Neutrophil (primary cell): ENCODE data around the gene SNTG2.
"Not testable (repeated sequence)": the region's sequence is repeated elsewhere in the genome, so short reads cannot be mapped to it uniquely, and the experiment has no call there.

Experiments
- H3K27ac ChIP-seq: fragments of 200-600 bp; sonication (generic); 2 replicates; pipeline ENCODE4 v1.5.1; 2016; ENCODE audit warnings: mild to moderate bottlenecking, moderate library complexity
- H3K27me3 ChIP-seq: fragments of 200-600 bp; sonication (generic); 2 replicates; pipeline ENCODE4 v1.6.0; 2016; ENCODE audit warnings: mild to moderate bottlenecking
- H3K36me3 ChIP-seq: fragments of 200-600 bp; sonication (generic); 2 replicates; pipeline ENCODE4 v1.5.1; 2017
- H3K4me1 ChIP-seq, 2 experiments: fragments of 200-600 bp in 1 of 2; sonication (generic) in 1 of 2; 1 replicate in 1 of 2; 2 replicates in 1 of 2; pipeline versions ENCODE4 v1.5.1 to v1.6.1; 2013 to 2016; ENCODE audit warnings: low read depth in 1 of 2, low read length in 1 of 2, mild to moderate bottlenecking in 1 of 2, moderate library complexity in 1 of 2; ENCODE audit not compliant: control insufficient read depth in 1 of 2, insufficient read depth in 1 of 2
- H3K4me3 ChIP-seq, 2 experiments: fragments of 200-600 bp in 1 of 2; sonication (generic) in 1 of 2; 1 replicate in 1 of 2; 2 replicates in 1 of 2; pipeline ENCODE4 v1.5.1; 2013 to 2016; ENCODE audit warnings: low read depth in 1 of 2, low read length in 1 of 2, mild to moderate bottlenecking in 1 of 2, moderate library complexity in 1 of 2
- H3K9me3 ChIP-seq: fragments of 200-600 bp; sonication (generic); 2 replicates; pipeline ENCODE4 v1.5.1; 2016
- TF ChIP-seq, protein P1 (sequence below): fragments of 200-600 bp; sonication (generic); IDR thresholded peaks from 2 replicates; pipeline ENCODE4 v1.5.1; 2016; ENCODE audit warnings: antibody characterized with exemption

SNTG2 gene

DNA sequence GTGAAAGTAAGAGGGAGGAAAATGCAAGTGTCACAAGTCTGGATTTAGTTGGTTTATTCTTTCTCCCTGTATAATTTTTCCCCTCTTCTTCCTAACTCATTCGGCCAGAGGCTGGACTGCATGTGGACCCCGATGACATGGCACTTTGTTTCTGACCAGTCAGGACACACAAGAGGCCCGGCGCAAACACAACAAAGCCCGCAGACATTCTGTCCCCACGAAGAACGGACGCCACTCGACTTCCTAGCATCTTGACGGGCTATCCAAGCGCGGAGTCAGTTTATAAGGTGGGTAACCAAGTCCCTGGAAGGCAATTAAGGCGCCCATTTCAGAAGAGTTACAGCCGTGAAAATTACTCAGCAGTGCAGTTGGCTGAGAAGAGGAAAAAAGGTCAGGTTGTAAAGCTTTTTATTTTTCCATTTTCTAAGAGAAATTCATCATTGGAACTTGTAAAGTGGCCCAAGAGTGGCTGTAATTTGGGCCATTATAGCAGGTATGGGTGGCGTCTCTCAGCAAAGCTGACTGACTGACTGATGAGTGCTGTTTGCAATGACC is 462.6 kb downstream of the SNTG2 start, which contains the start of gene TPO:
TSS of gene TPO (plus strand) at position 308 of the 555 bp plus-strand sequence. CDS start 946 bp downstream, outside the sequence.
- TF ChIP-seq, protein P1, sequence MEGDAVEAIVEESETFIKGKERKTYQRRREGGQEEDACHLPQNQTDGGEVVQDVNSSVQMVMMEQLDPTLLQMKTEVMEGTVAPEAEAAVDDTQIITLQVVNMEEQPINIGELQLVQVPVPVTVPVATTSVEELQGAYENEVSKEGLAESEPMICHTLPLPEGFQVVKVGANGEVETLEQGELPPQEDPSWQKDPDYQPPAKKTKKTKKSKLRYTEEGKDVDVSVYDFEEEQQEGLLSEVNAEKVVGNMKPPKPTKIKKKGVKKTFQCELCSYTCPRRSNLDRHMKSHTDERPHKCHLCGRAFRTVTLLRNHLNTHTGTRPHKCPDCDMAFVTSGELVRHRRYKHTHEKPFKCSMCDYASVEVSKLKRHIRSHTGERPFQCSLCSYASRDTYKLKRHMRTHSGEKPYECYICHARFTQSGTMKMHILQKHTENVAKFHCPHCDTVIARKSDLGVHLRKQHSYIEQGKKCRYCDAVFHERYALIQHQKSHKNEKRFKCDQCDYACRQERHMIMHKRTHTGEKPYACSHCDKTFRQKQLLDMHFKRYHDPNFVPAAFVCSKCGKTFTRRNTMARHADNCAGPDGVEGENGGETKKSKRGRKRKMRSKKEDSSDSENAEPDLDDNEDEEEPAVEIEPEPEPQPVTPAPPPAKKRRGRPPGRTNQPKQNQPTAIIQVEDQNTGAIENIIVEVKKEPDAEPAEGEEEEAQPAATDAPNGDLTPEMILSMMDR = no peak
- no peak within 1 kb of the TSS for H3K4me3 ChIP-seq

GRCh38 chr2:1414121-1414520 is 463.5 kb downstream of the SNTG2 start:
- H3K4me1 ChIP-seq = no peaks in the 10 kb centered on the region

More for the DNA sequence above, 462.6 kb downstream of the SNTG2 start, which contains the start of gene TPO:
- Histone ChIP-seq H3K36me3 (no peaks in the 10 kb centered on the region), H3K27me3 (no peaks in the 10 kb centered on the region), H3K9me3 (no peaks in the 10 kb centered on the region), H3K27ac (no peak within 1 kb of the TSS), H3K4me1 (no peaks in the 10 kb centered on the region)

DNA sequence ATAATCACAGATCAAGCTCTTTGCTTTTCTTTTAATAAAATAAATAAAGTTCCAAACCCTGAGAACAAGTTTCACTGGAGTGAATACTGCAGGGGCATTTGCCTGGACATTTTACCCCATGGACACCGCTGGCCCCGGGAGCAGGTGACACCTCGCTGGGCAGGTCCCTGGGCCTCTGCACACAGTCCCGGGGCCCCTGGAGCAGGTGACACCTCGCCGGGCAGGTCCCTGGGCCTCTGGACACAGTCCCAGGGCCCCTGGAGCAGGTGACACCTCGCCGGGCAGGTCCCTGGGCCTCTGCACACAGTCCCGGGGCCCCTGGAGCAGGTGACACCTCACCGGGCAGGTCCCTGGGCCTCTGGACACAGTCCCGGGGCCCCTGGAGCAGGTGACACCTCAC is 464.3 kb downstream of the SNTG2 start:
- H3K4me3 ChIP-seq, H3K4me1 ChIP-seq, H3K36me3 ChIP-seq, H3K27me3 ChIP-seq, H3K27ac ChIP-seq, H3K9me3 ChIP-seq: not testable (repeated sequence)

More at GRCh38 chr2:1414121-1414520, 463.5 kb downstream of the SNTG2 start:
- Histone ChIP-seq H3K4me3 (no peak overlapping the region), H3K36me3 (no peaks in the 10 kb centered on the region), H3K9me3 (no peaks in the 10 kb centered on the region), H3K27me3 (no peaks in the 10 kb centered on the region), H3K27ac (no peak overlapping the region)
- TF ChIP-seq, protein P1 = no peak

GRCh38 chr2:1415501-1415900 is 464.9 kb downstream of the SNTG2 start:
- Histone ChIP-seq H3K4me3 (no peak overlapping the region), H3K27ac (no peak overlapping the region), H3K4me1 (no peaks in the 10 kb centered on the region), H3K36me3 (no peaks in the 10 kb centered on the region), H3K9me3 (no peaks in the 10 kb centered on the region), H3K27me3 (no peaks in the 10 kb centered on the region)
- TF ChIP-seq, protein P1 = no peak
